ENCODE measurements around the gene GAL3ST3. TPM values are rescaled to one million over a fixed set of nuclear protein-coding genes. Genes with fewer than 3 reads are reported as not detected.

The GAL3ST3 gene
- total RNA-seq, 2 experiments from 2014 or later = not detected

DNA sequence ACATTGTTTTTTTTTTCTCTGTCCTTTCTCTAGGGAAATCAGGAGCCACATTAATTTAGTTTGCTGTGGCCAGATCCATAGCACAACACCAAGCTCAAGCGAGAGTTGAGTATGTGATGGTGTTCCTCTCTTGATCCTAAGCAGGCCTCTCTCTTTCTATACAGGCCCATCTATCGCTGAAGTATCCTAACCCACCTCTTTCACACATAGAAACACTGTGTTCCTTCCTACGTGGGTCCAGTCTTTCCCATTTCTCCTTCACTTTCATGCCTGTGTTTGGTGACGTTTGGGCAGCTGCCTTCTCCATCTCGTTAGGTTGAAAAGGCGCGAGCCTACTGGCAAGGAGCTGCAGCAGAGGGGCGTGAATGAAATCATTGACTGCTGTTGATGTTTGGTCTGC, 23.6 kb upstream of the GAL3ST3 start:
- Histone ChIP-seq H3K4me1 (ENCODE audit: insufficient read depth, low read length, poor library complexity, severe bottlenecking) (peaks cover 51% of the 10 kb centered on the region), H3K9me3 (ENCODE audit: low read length) (no peaks in the 10 kb centered on the region), H4K20me1 (ENCODE audit: insufficient read depth, low read length) (no peaks in the 10 kb centered on the region), H3K27ac (ENCODE audit: low read depth, low read length, poor library complexity, severe bottlenecking) (peak overlapping the region; percentile 54), H3K79me2 (ENCODE audit: insufficient read depth, low read depth, low read length) (peaks cover 15% of the 10 kb centered on the region; the same call in 1 of the 2 replicates), H3K4me2 (ENCODE audit: low read length) (peak overlapping the region; percentile 87), H2AFZ (ENCODE audit: low read length) (no peak overlapping the region), H3K36me3 (ENCODE audit: insufficient read depth, low read length) (peaks cover 39% of the 10 kb centered on the region), H3K9me2 (ENCODE audit: insufficient read depth, low read length) (no peaks in the 10 kb centered on the region), H3K4me3 (ENCODE audit: low read depth, low read length, poor library complexity, severe bottlenecking) (peak overlapping the region; percentile 83)
- POLR2A ChIA-PET = interaction anchor here (0.7 kb wide), 1 partner anchor 31 kb away, joined by 3 read pairs; no protein-coding TSS in a partner anchor
- CTCF ChIA-PET (ENCODE audit: unreplicated experiment) = interaction anchor here (1.8 kb wide), 1 partner anchor 9 kb away, joined by 4 read pairs; no protein-coding TSS in a partner anchor
- no peak for DNase-seq (ENCODE audit: low spot score)
- no TSS peak for BruUV-seq (replicated peaks)
- intact Hi-C loops (cut with micrococcal nuclease; ENCODE audit: unreplicated experiment) = no loop called here
- TF ChIP-seq, protein P1, sequence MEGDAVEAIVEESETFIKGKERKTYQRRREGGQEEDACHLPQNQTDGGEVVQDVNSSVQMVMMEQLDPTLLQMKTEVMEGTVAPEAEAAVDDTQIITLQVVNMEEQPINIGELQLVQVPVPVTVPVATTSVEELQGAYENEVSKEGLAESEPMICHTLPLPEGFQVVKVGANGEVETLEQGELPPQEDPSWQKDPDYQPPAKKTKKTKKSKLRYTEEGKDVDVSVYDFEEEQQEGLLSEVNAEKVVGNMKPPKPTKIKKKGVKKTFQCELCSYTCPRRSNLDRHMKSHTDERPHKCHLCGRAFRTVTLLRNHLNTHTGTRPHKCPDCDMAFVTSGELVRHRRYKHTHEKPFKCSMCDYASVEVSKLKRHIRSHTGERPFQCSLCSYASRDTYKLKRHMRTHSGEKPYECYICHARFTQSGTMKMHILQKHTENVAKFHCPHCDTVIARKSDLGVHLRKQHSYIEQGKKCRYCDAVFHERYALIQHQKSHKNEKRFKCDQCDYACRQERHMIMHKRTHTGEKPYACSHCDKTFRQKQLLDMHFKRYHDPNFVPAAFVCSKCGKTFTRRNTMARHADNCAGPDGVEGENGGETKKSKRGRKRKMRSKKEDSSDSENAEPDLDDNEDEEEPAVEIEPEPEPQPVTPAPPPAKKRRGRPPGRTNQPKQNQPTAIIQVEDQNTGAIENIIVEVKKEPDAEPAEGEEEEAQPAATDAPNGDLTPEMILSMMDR (conservative IDR thresholded peaks at IDR 0.05; ENCODE audit: low read length) = no peak
- no peak for TF ChIP-seq EZH2phosphoT487 (IDR thresholded peaks at IDR 0.05; ENCODE audit: borderline replicate concordance, low read depth, low read length)

DNA sequence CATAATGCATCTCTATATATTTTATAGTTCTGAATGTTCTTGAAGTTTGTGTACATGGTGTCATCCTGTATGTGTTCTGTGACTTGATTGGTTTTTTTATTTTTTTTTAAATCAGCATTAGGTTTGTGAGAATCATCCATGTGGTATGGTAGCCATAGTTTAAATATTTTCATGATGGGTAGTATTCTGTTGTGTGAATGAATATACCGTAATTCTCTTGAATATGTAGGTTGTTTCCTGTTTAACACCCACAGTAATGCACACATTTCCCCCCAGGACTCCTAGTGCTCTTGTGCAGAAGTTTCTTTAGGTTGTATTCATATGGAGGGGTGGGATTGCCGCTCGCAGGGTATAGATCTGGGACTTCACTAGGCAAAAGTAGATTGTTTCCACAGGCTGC, 23.1 kb upstream of the GAL3ST3 start:
- POLR2A ChIA-PET = interaction anchor here (0.7 to 1.3 kb wide), 2 partner anchors 11 to 31 kb away, joined by 3 read pairs; no protein-coding TSS in a partner anchor
- H3K4me1 ChIP-seq (ENCODE audit: insufficient read depth, low read length, poor library complexity, severe bottlenecking) = peaks cover 50% of the 10 kb centered on the region
- no TSS peak for BruUV-seq (replicated peaks)
- peak overlapping the region; percentile 83 for H3K4me3 ChIP-seq (ENCODE audit: low read depth, low read length, poor library complexity, severe bottlenecking)
- intact Hi-C loops (cut with micrococcal nuclease; ENCODE audit: unreplicated experiment) = no loop called here
- no peaks in the 10 kb centered on the region for H3K9me3 ChIP-seq (ENCODE audit: low read length)
- peak overlapping the region; percentile 54 for H3K27ac ChIP-seq (ENCODE audit: low read depth, low read length, poor library complexity, severe bottlenecking)
- peaks cover 15% of the 10 kb centered on the region; the same call in 1 of the 2 replicates for H3K79me2 ChIP-seq (ENCODE audit: insufficient read depth, low read depth, low read length)
- peaks cover 43% of the 10 kb centered on the region for H3K36me3 ChIP-seq (ENCODE audit: insufficient read depth, low read length)
- H3K9me2 ChIP-seq (ENCODE audit: insufficient read depth, low read length) = no peaks in the 10 kb centered on the region
- TF ChIP-seq, protein P1 (conservative IDR thresholded peaks at IDR 0.05; ENCODE audit: low read length) = no peak
- TF ChIP-seq EZH2phosphoT487 (IDR thresholded peaks at IDR 0.05; ENCODE audit: borderline replicate concordance, low read depth, low read length) = no peak
- CTCF ChIA-PET (ENCODE audit: unreplicated experiment) = interaction anchor here (1.8 kb wide), 1 partner anchor 9 kb away, joined by 4 read pairs; no protein-coding TSS in a partner anchor
- DNase-seq (ENCODE audit: low spot score) = no peak
- H4K20me1 ChIP-seq (ENCODE audit: insufficient read depth, low read length) = no peaks in the 10 kb centered on the region
- peak overlapping the region; percentile 87 for H3K4me2 ChIP-seq (ENCODE audit: low read length)
- H2AFZ ChIP-seq (ENCODE audit: low read length) = no peak overlapping the region

DNA sequence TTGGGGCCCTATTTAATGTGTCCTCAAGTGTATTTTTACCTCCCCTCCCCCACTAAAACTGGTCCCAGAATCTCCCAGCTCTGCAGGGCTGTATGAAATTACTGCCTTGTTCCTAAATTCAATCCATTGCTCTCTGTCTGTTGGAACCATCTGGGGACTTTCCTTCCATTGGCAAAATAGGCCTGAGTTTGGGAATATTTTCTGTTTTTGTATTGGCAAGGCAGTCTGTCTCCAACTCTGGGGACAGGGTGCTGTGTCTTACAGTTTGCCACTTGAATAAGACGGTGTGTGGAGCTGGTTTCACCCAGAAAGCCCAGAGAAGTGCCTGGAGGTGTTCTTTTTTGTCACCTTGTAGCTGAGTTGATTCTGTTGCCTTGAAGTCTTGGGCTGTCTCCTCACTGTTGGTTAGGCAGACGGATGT, 22.4 kb upstream of the GAL3ST3 start:
- peaks cover 50% of the 10 kb centered on the region for H3K4me1 ChIP-seq (ENCODE audit: insufficient read depth, low read length, poor library complexity, severe bottlenecking)
- peaks cover 15% of the 10 kb centered on the region; the same call in 1 of the 2 replicates for H3K79me2 ChIP-seq (ENCODE audit: insufficient read depth, low read depth, low read length)
- H3K4me2 ChIP-seq (ENCODE audit: low read length) = peak overlapping the region; percentile 87
- BruUV-seq (replicated peaks) = no TSS peak
- CTCF ChIA-PET (ENCODE audit: unreplicated experiment) = interaction anchor here (0.7 to 1.8 kb wide), 2 partner anchors 10 to 20 kb away, joined by 4 read pairs; partner anchors contain the start of gene SF3B2
- intact Hi-C loops (cut with micrococcal nuclease; ENCODE audit: unreplicated experiment) = no loop called here
- H3K9me3 ChIP-seq (ENCODE audit: low read length) = no peaks in the 10 kb centered on the region
- peak overlapping the region; percentile 54 for H3K27ac ChIP-seq (ENCODE audit: low read depth, low read length, poor library complexity, severe bottlenecking)
- TF ChIP-seq, protein P1 (conservative IDR thresholded peaks at IDR 0.05; ENCODE audit: low read length) = no peak
- TF ChIP-seq EZH2phosphoT487 (IDR thresholded peaks at IDR 0.05; ENCODE audit: borderline replicate concordance, low read depth, low read length) = no peak
- no peak for DNase-seq (ENCODE audit: low spot score)
- H3K9me2 ChIP-seq (ENCODE audit: insufficient read depth, low read length) = no peaks in the 10 kb centered on the region
- H3K4me3 ChIP-seq (ENCODE audit: low read depth, low read length, poor library complexity, severe bottlenecking) = peak overlapping the region; percentile 83
- peak overlapping the region; percentile 9; the same call in 1 of the 2 replicates for H2AFZ ChIP-seq (ENCODE audit: low read length)
- H4K20me1 ChIP-seq (ENCODE audit: insufficient read depth, low read length) = no peaks in the 10 kb centered on the region
- peaks cover 45% of the 10 kb centered on the region for H3K36me3 ChIP-seq (ENCODE audit: insufficient read depth, low read length)
- POLR2A ChIA-PET = interaction anchor here (0.7 to 1.3 kb wide), 4 partner anchors 10 to 199 kb away, joined by 3 to 7 read pairs (median 4); partner anchors contain the start of gene SF3B2
